Esophagus squamous epithelium (tissue), 4 donors: ENCODE measurements around the gene PIK3AP1.

Experiments
- CTCF ChIP-seq, 6 experiments: fragments of 450-650 bp in 4 of 6; fragments of 200-600 bp in 2 of 6; sonication (generic) in 2 of 6; IDR thresholded peaks; one replicate each; pipeline ENCODE4 v1.5.1; 2016 to 2019; ENCODE audit warnings: antibody characterized with exemption in 6 of 6, mild to moderate bottlenecking in 4 of 6, moderate library complexity in 4 of 6
- POLR2A ChIP-seq, 4 donors: fragments of 450-650 bp; IDR thresholded peaks; one replicate each; pipeline ENCODE4 v1.6.1; 2017; ENCODE audit warnings: antibody characterized with exemption in 4 of 4, mild to moderate bottlenecking in 4 of 4, moderate library complexity in 3 of 4

DNA sequence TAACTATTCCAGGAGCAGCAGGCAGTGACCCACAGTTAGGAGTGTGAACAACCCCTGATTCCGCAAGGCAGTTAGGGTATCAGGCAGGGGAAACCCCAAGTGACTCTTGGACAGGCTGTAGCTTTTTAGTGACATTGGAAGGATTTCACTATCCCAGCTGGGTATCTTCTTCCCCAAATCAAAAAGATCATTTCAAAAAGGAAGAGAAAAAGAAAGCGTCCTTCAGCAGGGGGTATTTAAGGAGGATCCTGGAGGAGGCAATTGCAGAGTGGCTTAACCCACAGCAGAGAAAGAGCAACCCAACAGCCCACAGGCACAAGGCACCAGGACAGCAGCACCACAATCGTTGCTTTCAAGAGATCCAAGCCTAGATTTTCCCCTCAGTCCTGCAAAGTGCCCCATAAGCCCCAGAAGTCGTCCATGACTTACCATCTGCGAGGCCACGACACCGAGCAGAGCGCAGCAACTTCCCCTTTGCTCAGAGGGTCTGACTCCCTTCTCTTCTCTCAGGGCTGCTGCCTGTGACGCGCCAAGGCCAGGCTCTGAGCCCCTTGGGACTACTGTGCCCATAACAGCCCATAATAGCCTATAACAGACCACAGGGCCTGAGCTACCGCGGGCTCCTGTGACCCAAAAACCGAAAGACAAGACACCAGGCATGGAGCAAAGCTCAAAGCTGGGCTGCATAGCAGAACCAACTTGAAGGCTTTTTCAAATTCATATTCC lies 19.8 kb downstream of the PIK3AP1 start:
- TF ChIP-seq CTCF (IDR thresholded peaks at IDR 0.05) (no peak), POLR2A (IDR thresholded peaks at IDR 0.05) (peak in 1 of 4 donors; percentile 36)
